ENCODE measurements around the gene ALDH1A2. TPM values are rescaled to one million over a fixed set of nuclear protein-coding genes. Genes with fewer than 3 reads are reported as not detected.

Gene ALDH1A2
- total RNA-seq, result 0.79 and 4.3 TPM in 2 replicates

GRCh38 chr15:58065445-58066041, at the start of gene ALDH1A2:
ALDH1A2 (minus strand) TSS chr15:58065711; CDS start chr15:58065650, 61 bp downstream.

Other genes starting within 250 kb of the ALDH1A2 start
- 2.0 and 142 TPM in 2 replicates for gene AQP9, start 72.7 kb upstream of the ALDH1A2 start, total RNA-seq